Measurements from ENCODE around the gene SSX1.
"Not testable (repeated sequence)": the region's sequence is repeated elsewhere in the genome, so short reads cannot be mapped to it uniquely, and the experiment has no call there.

The SSX1 gene, protein sequence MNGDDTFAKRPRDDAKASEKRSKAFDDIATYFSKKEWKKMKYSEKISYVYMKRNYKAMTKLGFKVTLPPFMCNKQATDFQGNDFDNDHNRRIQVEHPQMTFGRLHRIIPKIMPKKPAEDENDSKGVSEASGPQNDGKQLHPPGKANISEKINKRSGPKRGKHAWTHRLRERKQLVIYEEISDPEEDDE

DNA sequence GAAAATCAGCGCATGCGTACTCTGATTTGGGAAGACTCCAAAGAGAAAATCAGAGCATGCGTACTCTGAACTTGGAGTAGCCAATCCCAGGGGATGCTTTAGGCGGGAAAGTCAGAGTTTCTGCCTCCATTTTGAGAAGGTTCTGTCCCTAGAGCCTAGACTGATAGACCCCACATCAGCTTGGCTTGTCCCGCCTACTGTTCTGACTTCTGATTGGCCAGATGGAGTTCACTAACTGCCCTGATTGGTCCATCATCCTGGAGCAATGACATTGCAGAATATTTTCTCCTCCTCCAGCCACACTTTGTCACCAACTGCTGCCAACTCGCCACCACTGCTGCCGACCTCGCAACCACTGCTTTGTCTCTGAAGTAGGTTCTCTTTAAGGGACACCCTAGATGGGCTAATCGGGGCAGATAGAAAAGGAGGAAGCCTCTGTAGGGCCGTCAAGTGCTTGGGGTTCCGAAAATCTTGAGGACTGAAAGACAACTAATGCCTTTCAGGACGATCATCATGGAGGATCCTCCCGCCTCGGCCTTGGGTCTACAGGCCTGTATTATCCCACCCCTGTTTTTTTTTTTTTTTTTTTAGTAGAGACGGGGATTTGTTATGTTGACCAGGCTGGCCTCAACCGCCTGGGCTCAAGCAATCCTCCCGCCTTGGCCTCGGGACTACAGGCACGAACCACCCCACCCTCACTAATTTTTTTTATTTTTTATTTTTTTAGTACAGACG lies at the start of gene SSX1:
Gene SSX1 (plus strand): TSS at position 331 of the 735 bp plus-strand sequence. CDS start 1,850 bp downstream, outside the sequence.
- DNase-seq, result not testable (repeated sequence)

DNA sequence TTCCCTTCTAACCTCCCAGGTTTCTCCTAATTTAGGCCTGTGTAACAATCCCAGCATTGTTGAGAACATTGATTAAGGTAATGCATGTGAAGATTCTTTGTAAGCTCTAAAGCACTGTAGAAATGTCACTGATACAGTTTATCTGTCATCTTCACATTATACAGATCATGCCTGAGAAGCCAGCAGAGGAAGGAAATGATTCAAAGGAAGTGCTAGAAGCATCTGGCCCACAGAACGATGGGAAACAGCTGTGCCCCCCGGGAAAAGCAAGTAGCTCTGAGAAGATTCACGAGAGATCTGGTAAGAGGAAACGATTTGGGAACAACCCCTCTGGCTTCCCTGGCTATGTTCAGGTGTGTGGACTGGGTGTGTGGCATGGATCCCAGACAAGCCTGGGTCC lies 40.9 kb upstream of the SSX1 start:
- DNase-seq, result not testable (repeated sequence)

DNA sequence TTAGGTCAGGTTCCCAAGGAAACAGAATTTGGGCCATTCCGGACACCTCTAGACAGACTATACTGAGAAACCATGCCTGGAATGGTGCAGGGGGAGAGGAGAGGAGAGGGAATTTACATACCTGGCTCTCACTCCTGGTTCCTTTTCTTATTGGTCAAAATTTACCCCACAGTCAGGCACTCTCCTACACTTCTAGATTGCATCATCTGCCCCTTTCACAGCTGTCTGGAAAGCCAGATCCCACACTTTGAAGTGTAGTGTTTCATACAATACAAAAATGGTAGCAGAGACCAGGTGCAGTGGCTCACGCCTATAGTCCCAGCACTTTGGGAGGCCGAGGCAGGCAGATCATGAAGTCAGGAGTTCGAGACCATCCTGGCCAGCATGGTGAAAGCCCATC lies 31.0 kb upstream of the SSX1 start:
- DNase-seq, result not testable (repeated sequence)

DNA sequence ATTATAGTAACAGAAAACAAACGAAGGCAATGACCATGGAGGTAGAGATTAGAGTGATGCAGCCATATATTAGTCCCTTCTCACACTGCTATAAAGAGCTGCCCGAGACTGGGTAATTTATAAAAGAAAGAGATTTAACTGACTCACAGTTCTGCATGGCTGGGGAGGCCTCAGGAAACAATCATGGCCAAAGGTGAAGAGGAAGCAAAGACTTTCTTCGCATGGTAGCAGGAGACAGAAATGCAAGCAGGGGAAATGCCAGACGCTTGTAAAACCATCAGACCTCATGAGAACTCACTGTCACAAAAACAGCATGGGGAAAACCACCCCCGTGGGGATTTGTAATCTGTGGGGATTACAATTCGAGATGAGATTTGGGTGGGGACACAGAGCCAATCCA lies 2.2 kb upstream of the SSX1 start:
- not testable (repeated sequence) for DNase-seq

DNA sequence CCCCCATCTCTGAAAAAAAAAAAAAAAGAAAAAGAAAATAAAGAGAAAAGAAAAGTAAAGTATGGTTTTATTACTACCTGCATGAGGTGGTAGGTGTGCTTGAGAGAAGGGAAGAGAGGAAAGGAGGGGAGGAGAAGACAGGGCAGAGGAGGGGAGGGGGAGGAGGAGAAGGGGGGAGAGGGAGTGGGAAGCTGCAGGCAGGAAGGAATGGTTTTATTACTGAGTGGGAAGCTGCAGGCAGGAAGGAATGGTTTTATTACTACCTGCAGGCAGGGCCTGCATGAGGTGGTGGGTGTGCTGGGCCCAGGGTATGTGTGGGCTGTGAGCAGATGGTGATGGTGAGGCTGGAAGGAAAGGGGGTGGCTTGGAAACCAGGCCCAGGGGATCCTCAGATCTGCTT lies 19.2 kb downstream of the SSX1 start:
- not testable (repeated sequence) for DNase-seq

DNA sequence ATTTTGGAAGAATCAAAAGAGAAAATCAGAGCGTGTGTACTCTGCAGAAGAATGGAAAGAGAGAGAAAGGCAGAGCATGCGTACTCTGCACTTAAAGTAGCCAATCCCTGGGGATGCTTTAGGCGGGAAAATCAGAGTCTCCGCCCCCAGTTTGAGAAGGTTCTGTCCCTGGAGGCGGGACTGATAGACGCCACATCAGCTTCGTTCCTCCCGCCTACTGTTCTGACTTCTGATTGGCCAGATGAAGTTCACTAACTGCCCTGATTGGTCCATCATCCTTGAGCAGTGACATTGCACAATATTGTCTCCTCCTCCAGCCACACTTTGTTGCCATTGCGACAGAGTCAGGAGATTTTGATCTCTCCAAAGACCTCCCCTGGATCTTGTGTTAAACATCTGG lies 23.8 kb downstream of the SSX1 start:
- no peak for DNase-seq

DNA sequence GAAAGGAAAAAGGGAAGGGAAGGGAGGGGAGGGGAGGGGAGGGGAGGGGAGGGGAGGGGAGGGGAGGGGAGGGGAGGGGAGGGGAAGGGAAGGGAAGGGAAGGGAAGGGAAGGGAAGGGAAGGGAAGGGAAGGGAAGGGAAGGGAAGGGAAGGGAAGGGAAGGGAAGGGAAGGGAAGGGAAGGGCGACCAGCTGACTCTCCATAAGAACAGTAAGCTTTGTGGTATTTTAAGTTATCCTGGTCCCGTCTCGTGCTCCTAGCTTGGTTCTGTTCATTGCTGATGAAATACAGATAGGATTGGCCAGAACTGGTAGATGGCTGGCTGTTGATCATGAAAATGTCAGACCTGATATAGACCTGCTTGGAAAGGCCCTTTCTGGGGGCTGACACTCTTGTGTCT lies 25.5 kb downstream of the SSX1 start:
- not testable (repeated sequence) for DNase-seq

DNA sequence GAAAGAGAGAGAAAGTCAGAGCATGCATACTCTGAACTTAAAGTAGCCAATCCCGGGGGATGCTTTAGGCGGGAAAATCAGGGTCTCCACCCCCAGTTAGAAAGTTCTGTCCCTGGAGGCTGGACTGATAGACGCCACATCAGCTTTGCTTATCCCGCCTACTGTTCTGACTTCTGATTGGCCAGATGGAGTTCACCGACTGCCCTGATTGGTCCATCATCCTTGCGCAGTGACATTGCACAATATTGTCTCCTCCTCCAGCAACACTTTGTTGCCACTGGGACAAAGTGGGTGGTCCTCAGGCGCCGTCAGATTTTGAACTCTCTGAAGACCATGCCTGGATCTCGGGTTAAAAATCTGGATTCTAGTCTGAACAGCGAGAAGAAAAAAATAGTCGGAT lies 51.0 kb downstream of the SSX1 start:
- DNase-seq, result no peak

DNA sequence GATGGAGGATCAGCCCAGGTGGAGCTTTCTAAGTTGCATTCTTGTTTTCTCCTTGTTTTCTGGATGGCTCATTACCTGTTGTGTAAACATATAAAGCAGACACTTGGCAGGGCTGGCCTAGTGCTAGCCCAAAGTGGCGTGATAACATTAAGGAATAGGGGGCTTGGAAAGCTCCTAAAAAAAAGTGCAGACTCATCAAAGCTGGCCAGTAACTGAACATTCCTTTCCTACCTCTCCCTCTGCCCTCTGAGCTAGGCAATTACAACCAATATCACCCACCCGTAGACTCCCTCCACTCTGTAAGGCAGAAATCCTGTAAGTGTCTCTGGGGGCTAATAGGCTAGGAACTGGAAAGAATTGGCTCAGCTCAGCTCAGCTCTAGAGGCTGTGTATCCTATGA lies 58.8 kb downstream of the SSX1 start:
- DNase-seq, result not testable (repeated sequence)
